ENCODE measurements around the gene LRRC23. TPM values are rescaled to one million over a fixed set of nuclear protein-coding genes. Genes with fewer than 3 reads are reported as not detected.
A peak's percentile ranks its signal among the peaks of the same experiment; 100 is the strongest.

Gene LRRC23
- polyA plus RNA-seq, 2 of the 4 experiments (the other 2 are of a cell fraction): 19.1 to 33.3 TPM

DNA sequence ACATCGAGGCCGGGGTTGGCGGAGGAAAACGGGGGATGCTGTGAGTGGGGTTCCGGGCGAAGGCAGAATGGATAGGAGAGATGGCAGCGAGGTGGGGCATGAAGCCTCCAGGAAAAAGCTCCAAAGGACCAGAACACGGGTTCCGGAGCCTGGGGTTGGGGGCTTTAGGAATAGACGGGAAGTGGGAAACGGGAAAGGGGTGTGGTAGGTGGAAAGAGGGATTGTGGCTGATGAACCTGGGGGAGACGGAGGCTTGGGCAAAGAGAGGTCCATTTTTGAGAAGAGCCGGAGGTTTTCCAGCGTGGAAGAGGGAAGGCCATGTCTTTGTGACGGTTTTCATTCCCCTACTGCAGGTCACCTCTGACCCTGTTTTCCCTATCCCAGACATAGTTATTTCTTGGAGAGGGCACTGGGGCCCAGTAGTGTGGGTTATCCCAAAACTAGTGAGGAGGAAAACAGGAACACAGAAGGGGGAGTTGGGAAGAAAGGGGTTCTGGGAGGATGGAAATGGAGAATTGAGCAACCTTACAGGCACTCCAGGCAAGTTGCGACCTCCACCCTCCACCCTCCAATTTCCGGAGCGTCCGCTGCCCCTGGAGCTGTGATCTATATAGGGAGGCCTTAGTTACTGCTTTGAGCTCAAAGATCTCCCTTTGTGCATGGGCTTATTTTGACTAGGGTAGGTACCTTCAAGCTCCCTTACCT, 24.2 kb downstream of the LRRC23 start:
- peak overlapping the region; percentile 93 for H3K4me3 ChIP-seq
- peak overlapping the region; percentile 74 for H3K4me2 ChIP-seq
- H3K27ac ChIP-seq: peak overlapping the region; percentile 99 to 100
- no peak for ATAC-seq
- no peak for FAIRE-seq
- ChIA-PET POLR2A (interaction anchor here (0.6 to 2.1 kb wide), 4 partner anchors 7 to 15 kb away, joined by 3 to 9 read pairs (median 4); partner anchors contain the start of genes C12orf57 and RNU7-1), CTCF (interaction anchor here (1.6 to 18.2 kb wide), 5 partner anchors 13 to 59 kb away, joined by 6 to 370 read pairs (median 91); partner anchors contain the start of genes C12orf57, ENO2, PTPN6 and RNU7-1)
- H3K9me3 ChIP-seq: no peaks in the 10 kb centered on the region
- 0 out of 4 replicates have a peak, but pooled peaks of 1 of the 2 experiments have one; percentile 29 for TF ChIP-seq CEBPB (IDR thresholded peaks at IDR 0.05)
- TF ChIP-seq JUN (IDR thresholded peaks at IDR 0.05): 0 out of 5 replicates have a peak, but pooled peaks of 1 of the 2 experiments have one; percentile 17
- TF ChIP-seq, protein P1, sequence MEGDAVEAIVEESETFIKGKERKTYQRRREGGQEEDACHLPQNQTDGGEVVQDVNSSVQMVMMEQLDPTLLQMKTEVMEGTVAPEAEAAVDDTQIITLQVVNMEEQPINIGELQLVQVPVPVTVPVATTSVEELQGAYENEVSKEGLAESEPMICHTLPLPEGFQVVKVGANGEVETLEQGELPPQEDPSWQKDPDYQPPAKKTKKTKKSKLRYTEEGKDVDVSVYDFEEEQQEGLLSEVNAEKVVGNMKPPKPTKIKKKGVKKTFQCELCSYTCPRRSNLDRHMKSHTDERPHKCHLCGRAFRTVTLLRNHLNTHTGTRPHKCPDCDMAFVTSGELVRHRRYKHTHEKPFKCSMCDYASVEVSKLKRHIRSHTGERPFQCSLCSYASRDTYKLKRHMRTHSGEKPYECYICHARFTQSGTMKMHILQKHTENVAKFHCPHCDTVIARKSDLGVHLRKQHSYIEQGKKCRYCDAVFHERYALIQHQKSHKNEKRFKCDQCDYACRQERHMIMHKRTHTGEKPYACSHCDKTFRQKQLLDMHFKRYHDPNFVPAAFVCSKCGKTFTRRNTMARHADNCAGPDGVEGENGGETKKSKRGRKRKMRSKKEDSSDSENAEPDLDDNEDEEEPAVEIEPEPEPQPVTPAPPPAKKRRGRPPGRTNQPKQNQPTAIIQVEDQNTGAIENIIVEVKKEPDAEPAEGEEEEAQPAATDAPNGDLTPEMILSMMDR (IDR thresholded peaks at IDR 0.05): no peak
- 15% methylated on average over 19 of the region's 19 CpGs for WGBS (ENCODE audit: missing lambda C conversion rate)
- H3K4me1 ChIP-seq: peaks cover 60% of the 10 kb centered on the region
- no peak for DNase-seq (ENCODE audit: low read depth in 1 of 2, low spot score in 1 of 2)

DNA sequence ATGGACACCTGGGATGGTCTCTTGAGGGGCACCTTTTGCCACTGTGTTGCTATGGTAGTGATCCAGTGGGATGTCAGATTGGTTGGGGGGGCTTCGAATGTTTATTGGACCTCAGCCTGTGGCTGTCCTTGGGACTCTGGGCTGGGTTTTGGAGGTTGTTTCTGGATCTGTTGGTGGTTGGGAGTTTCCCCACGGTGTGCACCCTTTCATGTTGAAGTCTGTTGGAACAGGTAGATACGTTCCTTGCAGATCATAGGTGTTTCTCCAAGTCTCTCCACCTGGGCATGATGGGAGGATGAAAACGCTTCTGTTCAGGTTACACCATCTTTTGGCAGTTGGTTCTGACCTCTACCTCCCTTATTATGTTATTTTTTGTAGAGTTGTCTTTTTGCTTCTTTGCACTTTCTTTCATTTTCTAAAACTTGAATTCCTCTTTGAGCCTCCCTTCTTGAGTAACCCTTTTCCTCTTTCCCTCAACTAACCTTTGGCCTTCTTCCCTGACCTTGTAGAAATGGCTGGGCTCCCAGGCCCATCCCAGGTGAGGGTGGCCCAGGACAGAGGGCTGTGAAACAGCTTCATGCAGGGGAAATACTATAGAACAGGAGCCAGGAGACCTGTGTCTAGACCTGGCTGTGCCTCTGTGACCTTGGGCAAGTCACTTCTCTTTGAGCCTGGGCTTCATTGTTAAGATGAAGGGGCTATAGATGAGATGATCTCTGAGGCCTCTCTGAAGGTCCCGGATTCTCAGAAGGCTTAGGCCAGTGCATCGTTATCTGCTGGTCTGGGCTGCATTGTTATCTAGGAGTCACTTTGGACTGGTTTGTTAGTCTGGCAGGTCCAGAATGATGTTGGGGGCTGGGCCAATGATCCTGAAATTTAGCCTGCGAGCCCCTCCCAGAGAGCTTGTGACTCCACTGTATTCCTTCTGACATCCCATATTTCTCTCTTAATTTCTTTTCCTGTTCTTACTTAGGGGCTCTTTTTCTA, 25.1 kb downstream of the LRRC23 start:
- POLR2A ChIA-PET: interaction anchor here (1.7 to 2.1 kb wide), 2 partner anchors 8 to 14 kb away, joined by 5 to 9 read pairs; partner anchors contain the start of genes C12orf57 and RNU7-1
- WGBS (ENCODE audit: missing lambda C conversion rate): 85% methylated on average over 7 of the region's 7 CpGs
- no peak for ATAC-seq

More for the DNA sequence above, 25.1 kb downstream of the LRRC23 start:
- Histone ChIP-seq H3K4me1 (peaks cover 64% of the 10 kb centered on the region), H3K4me3 (peak overlapping the region; percentile 93), H3K27ac (peak overlapping the region; percentile 99 to 100; a peak in 5 of 6 replicates), H3K4me2 (peak overlapping the region; percentile 74), H3K9me3 (no peaks in the 10 kb centered on the region)
- FAIRE-seq: no peak
- no peak for DNase-seq (ENCODE audit: low read depth in 1 of 2, low spot score in 1 of 2)
- CTCF ChIA-PET: interaction anchor here (1.1 to 18.2 kb wide), 6 partner anchors 13 to 59 kb away, joined by 3 to 370 read pairs (median 8); partner anchors contain the start of genes C12orf57, PTPN6, RNU7-1 and SPSB2
- TF ChIP-seq MAFK (IDR thresholded peaks at IDR 0.05; ENCODE audit: partially characterized antibody) (no peak), KDM5A (IDR thresholded peaks at IDR 0.05) (no peak), CHD4 (IDR thresholded peaks at IDR 0.05; ENCODE audit: borderline replicate concordance) (no peak), RAD21 (conservative IDR thresholded peaks at IDR 0.05 in 1 of 2, IDR thresholded peaks at IDR 0.05 in 1 of 2) (no peak), PHF8 (IDR thresholded peaks at IDR 0.05; ENCODE audit: borderline replicate concordance, low read depth) (no peak), EHMT2 (IDR thresholded peaks at IDR 0.05; ENCODE audit: low read depth) (no peak), TP53 (CRISPR knock-in tag; IDR thresholded peaks at IDR 0.05) (no peak), FOSB (CRISPR knock-in tag; IDR thresholded peaks at IDR 0.05) (no peak), NPAS2 (CRISPR knock-in tag; IDR thresholded peaks at IDR 0.05; ENCODE audit: borderline replicate concordance) (no peak), SMC3 (IDR thresholded peaks at IDR 0.05) (no peak), RCOR1 (IDR thresholded peaks at IDR 0.05; ENCODE audit: low read depth, low read length) (no peak), HOXB13 (CRISPR knock-in tag; IDR thresholded peaks at IDR 0.05; ENCODE audit: low read depth) (no peak), CEBPB (IDR thresholded peaks at IDR 0.05) (no peak), HEYL (CRISPR knock-in tag; IDR thresholded peaks at IDR 0.05) (no peak)
- TF ChIP-seq, protein P2, sequence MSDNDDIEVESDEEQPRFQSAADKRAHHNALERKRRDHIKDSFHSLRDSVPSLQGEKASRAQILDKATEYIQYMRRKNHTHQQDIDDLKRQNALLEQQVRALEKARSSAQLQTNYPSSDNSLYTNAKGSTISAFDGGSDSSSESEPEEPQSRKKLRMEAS (IDR thresholded peaks at IDR 0.05): no peak
- TF ChIP-seq, protein P3, sequence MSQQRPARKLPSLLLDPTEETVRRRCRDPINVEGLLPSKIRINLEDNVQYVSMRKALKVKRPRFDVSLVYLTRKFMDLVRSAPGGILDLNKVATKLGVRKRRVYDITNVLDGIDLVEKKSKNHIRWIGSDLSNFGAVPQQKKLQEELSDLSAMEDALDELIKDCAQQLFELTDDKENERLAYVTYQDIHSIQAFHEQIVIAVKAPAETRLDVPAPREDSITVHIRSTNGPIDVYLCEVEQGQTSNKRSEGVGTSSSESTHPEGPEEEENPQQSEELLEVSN (IDR thresholded peaks at IDR 0.05; ENCODE audit: borderline replicate concordance, low read depth): no peak
- TF ChIP-seq, protein P4, sequence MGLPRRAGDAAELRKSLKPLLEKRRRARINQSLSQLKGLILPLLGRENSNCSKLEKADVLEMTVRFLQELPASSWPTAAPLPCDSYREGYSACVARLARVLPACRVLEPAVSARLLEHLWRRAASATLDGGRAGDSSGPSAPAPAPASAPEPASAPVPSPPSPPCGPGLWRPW (IDR thresholded peaks at IDR 0.05): no peak
- TF ChIP-seq, protein P5, sequence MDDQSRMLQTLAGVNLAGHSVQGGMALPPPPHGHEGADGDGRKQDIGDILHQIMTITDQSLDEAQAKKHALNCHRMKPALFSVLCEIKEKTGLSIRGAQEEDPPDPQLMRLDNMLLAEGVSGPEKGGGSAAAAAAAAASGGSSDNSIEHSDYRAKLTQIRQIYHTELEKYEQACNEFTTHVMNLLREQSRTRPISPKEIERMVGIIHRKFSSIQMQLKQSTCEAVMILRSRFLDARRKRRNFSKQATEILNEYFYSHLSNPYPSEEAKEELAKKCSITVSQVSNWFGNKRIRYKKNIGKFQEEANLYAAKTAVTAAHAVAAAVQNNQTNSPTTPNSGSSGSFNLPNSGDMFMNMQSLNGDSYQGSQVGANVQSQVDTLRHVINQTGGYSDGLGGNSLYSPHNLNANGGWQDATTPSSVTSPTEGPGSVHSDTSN (IDR thresholded peaks at IDR 0.05): no peak

Measured in A549 (cell line).